HepG2 (cell line): ENCODE results near the gene OLFM1. TPM values are rescaled to one million over a fixed set of nuclear protein-coding genes. Genes with fewer than 3 reads are reported as not detected.

ENCODE experiments used
- ATAC-seq: fragments of 200-7000 bp; cut with Tn5 transposase; 3 replicates; pipeline ENCODE4 v1.9.1; 2020; ENCODE audit warnings: mild to moderate bottlenecking, moderate library complexity
- BruUV-seq: library from RNA; stranded (reverse); fragments of 400-500 nt; replicated peaks from 2 replicates; lab custom pipeline; 2021; lab: Mats Ljungman, UMichigan
- CTCF ChIA-PET: fragments of 300-600 bp; formaldehyde crosslinking; extraction: SDS; loops from one replicate; lab custom pipeline; 2021; ENCODE audit warnings: low total read pairs, inconsistent platforms, low intra/inter-chr PET ratio; lab: Yijun Ruan, JAX
- POLR2A ChIA-PET: fragments of 350-600 bp; sonication (Branson Sonifier 250); formaldehyde crosslinking; loops from one replicate; lab custom pipeline; 2020; ENCODE audit warnings: antibody characterized with exemption, inconsistent platforms; lab: Yijun Ruan, JAX
- DNase-seq: peaks from one replicate; pipeline ENCODE4 v3.0.0-alpha.2; 2015; ENCODE audit warnings: low spot score
- FAIRE-seq: peaks from 3 replicates; lab custom pipeline; 2011; peaks lifted over from hg19 to GRCh38; lab: Jason Lieb, UNC
- H2AFZ ChIP-seq: one replicate; pipeline ENCODE4 v1.6.1; 2011; ENCODE audit warnings: low read length, inconsistent platforms
- H3K27ac ChIP-seq: fragments of 300-600 bp; 3 replicates; pipeline ENCODE4 v1.8.0; 2011; ENCODE audit warnings: mixed run types, mild to moderate bottlenecking, mixed read lengths, low read length, inconsistent platforms; ENCODE audit not compliant: insufficient read depth; ENCODE audit errors: extremely low read length
- H3K27me3 ChIP-seq, 2 experiments: fragments of 200-600 bp in 1 of 2; 2 replicates in 1 of 2; 3 replicates in 1 of 2; pipeline versions ENCODE4 v1.6.0 to v1.8.0; 2011; ENCODE audit warnings: low read length in 2 of 2, mild to moderate bottlenecking in 2 of 2, moderate library complexity in 2 of 2, inconsistent platforms in 1 of 2; ENCODE audit not compliant: insufficient read depth in 2 of 2, control insufficient read depth in 1 of 2
- H3K36me3 ChIP-seq, 2 experiments: fragments of 200-600 bp in 1 of 2; replicated peaks in 1 of 2; 2 replicates in 1 of 2; 3 replicates in 1 of 2; pipeline versions ENCODE4 v1.5.1 to v1.8.0; 2011; ENCODE audit warnings: low read length in 2 of 2, inconsistent platforms in 1 of 2; ENCODE audit not compliant: insufficient read depth in 2 of 2, control insufficient read depth in 1 of 2
- H3K4me1 ChIP-seq: 2 replicates; pipeline ENCODE4 v1.5.1; 2012; ENCODE audit warnings: low read length, inconsistent platforms; ENCODE audit not compliant: insufficient read depth
- H3K4me2 ChIP-seq: 2 replicates; pipeline ENCODE4 v1.6.0; 2011; ENCODE audit warnings: low read depth, low read length, inconsistent platforms
- H3K4me3 ChIP-seq, 3 experiments: fragments of 200-600 bp in 1 of 3; sonication (generic), shearing (Covaris generic) in 1 of 3; replicated peaks in 1 of 3; 2 replicates each; pipeline ENCODE4 v1.5.1; 2011 to 2016; ENCODE audit warnings: low read length in 3 of 3, inconsistent platforms in 2 of 3, low read depth in 2 of 3, mild to moderate bottlenecking in 2 of 3, control low read depth in 1 of 3, mixed read lengths in 1 of 3; ENCODE audit not compliant: insufficient read depth in 1 of 3
- H3K79me2 ChIP-seq: one replicate; pipeline ENCODE4 v1.6.1; 2011; ENCODE audit warnings: low read length, inconsistent platforms; ENCODE audit not compliant: insufficient read depth
- H3K9ac ChIP-seq: 2 replicates; pipeline ENCODE4 v1.6.0; 2011; ENCODE audit warnings: mild to moderate bottlenecking, low read depth, low read length, inconsistent platforms; ENCODE audit not compliant: insufficient read depth
- H3K9me3 ChIP-seq: 2 replicates; pipeline ENCODE4 v1.5.1; 2012; ENCODE audit warnings: mild to moderate bottlenecking, low read length
- H4K20me1 ChIP-seq: 2 replicates; pipeline ENCODE4 v1.6.0; 2011; ENCODE audit warnings: inconsistent platforms, mild to moderate bottlenecking, low read length, moderate library complexity; ENCODE audit not compliant: insufficient read depth
- EZH2 ChIP-seq: conservative IDR thresholded peaks from 2 replicates; pipeline ENCODE4 v1.6.1; 2012; ENCODE audit warnings: mild to moderate bottlenecking, low read depth, low read length, moderate library complexity
- FIP1L1 ChIP-seq: fragments of 200-400 bp; formaldehyde crosslinking; IDR thresholded peaks from 2 replicates; pipeline ENCODE4 v1.6.1; 2018; ENCODE audit warnings: low read depth, mild to moderate bottlenecking, low read length, moderate library complexity, borderline replicate concordance; ENCODE audit not compliant: insufficient read depth
- JARID2 ChIP-seq: sonication (generic); formaldehyde crosslinking; IDR thresholded peaks from 2 replicates; pipeline ENCODE4 v1.8.1; 2023; ENCODE audit warnings: missing genetic modification reagents, inconsistent platforms; ENCODE audit not compliant: insufficient replicate concordance
- PLRG1 ChIP-seq: fragments of 450-650 bp; conservative IDR thresholded peaks from 2 replicates; pipeline ENCODE4 v1.6.1; 2016
- RELA ChIP-seq: sonication (generic); formaldehyde crosslinking; IDR thresholded peaks from 2 replicates; pipeline ENCODE4 v1.4.0; 2020; ENCODE audit warnings: missing genetic modification reagents
- THAP11 ChIP-seq: IDR thresholded peaks from 2 replicates; pipeline ENCODE4 v1.6.1; 2016; ENCODE audit warnings: missing biosample characterization, missing genetic modification reagents
- ZNF230 ChIP-seq: sonication (generic); formaldehyde crosslinking; IDR thresholded peaks from 2 replicates; pipeline ENCODE4 v1.4.0; 2020; ENCODE audit warnings: mild to moderate bottlenecking, missing genetic modification reagents
- ZNF878 ChIP-seq: sonication (generic); formaldehyde crosslinking; IDR thresholded peaks from 2 replicates; pipeline ENCODE4 v1.8.1; 2023; ENCODE audit warnings: mild to moderate bottlenecking, missing genetic modification reagents, moderate library complexity
- WGBS: methylation state at CpG from one replicate; pipeline ENCODE4 v1.1.6; 2017; ENCODE audit warnings: low lambda C conversion rate; 5-methylcytosine and 5-hydroxymethylcytosine counted together
- in situ Hi-C: cut with HindIII; loops from 2 replicates; pipeline ENCODE4 v1.10.0; 2017; ENCODE audit warnings: low pct_unique_long_range_greater_than_20kb; ENCODE audit not compliant: extremely low pct_ligation_motif_present
- intact Hi-C: fragments of 100-400 bp; cut with micrococcal nuclease; formaldehyde crosslinking; loops from one replicate; pipeline ENCODE4 v1.10.0; 2022; ENCODE audit not compliant: unreplicated experiment
- polyA plus RNA-seq, 8 experiments: library from polyadenylated mRNA; depleted of rRNA in 3 of 8; stranded (reverse) in 7 of 8; unstranded in 1 of 8; fragments of >200 nt; fragmentation: Illumina TruSeq in 4 of 8; extraction: Trizol in 4 of 8; gene quantifications; 2 replicates each; pipeline versions ENCODE4 v1.2.1 to v1.2.3, GENCODE V29; 2011 to 2016; ENCODE audit warnings: low read depth in 4 of 8, missing spikeins in 1 of 8, mixed read lengths in 1 of 8; ENCODE audit not compliant: insufficient read depth in 1 of 8
- total RNA-seq, 5 experiments: library from RNA; depleted of rRNA; stranded (reverse); fragments of >200 nt; fragmentation: Illumina TruSeq; extraction: Trizol; gene quantifications; 2 replicates each; pipeline ENCODE4 v1.2.3, GENCODE V29; 2016; ENCODE audit warnings: low read depth in 1 of 5
- TF ChIP-seq, protein P1 (sequence below): sonication (generic); formaldehyde crosslinking; conservative IDR thresholded peaks from 2 replicates; pipeline ENCODE4 v1.4.0; 2020; ENCODE audit warnings: missing genetic modification reagents
- TF ChIP-seq, protein P2 (sequence below): sonication (generic); formaldehyde crosslinking; IDR thresholded peaks from 2 replicates; pipeline ENCODE4 v1.5.1; 2020; ENCODE audit warnings: mild to moderate bottlenecking, missing genetic modification reagents, moderate library complexity
- TF ChIP-seq, protein P3 (sequence below): sonication (generic); formaldehyde crosslinking; IDR thresholded peaks from 2 replicates; pipeline ENCODE4 v1.5.0; 2020; ENCODE audit warnings: mild to moderate bottlenecking, missing genetic modification reagents, borderline replicate concordance

The OLFM1 gene
- total and polyA plus RNA-seq, 2 of the 13 experiments (the other 11 are each of a cell fraction or from before 2014, with no cell fraction given), result not detected

DNA sequence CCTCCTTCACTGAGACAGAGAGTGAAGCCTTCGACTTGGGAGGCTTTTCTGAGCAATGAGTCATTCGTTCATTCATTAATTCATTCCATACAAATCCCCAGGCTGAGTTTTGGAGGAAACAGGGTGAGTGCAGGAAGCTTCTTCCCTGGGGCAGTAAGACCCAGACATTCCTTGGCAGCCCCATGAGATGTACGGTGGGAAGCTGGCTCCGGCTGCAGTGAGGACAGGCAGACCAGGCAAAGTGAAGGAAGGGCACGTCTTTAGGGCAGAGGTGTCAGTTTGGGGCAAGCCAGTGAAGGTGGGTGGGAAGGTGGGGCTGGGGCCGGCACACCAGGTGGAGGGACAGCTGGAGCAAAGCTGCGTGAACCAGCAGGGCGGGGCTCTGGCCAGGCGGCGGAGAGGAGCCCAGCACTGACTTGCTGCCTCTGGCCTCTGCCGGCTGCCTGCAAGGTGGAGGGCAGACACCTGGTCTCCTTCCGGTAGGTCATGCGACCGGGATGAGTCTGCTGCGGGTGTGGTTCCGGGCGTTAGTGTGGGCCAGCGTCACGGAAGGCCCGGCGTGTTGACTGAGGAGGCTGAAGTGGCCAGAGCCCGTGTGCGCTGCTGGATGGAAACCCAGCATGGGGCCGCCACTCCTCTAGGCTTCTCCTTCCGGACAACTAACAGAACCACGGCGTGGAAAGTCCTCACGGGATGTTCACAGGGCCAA lies 16.6 kb downstream of the OLFM1 start:
- CTCF ChIA-PET, result no interaction called here
- POLR2A ChIA-PET, result no interaction called here
- WGBS, result 3% methylated on average over 10 of the region's 28 CpGs

DNA sequence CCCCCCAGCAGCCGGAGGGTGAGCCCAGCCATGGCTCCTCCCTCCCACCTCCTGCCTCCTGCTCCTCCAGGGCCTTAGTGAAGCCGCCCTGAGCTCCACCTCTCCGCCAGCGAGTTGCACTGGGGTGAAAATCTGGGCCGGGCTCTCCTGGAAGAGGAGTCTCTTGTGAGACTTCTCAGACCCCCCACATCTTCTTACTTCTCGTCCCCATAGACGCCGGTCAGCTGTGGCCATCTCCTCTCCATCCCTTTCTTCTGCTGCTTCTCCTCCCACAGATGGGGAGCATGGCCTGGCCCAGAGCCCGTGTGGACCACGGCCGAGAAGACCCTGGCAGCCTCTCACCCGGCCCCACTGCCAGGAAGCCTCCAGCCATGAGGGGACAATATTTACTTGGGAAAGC lies 17.3 kb downstream of the OLFM1 start:
- no peak overlapping the region for H3K9ac ChIP-seq
- no peak overlapping the region for H3K4me2 ChIP-seq
- H3K27me3 ChIP-seq, result peaks cover 18 to 88% of the 10 kb centered on the region in 2 experiments; a peak in 4 of 5 replicates
- no peak overlapping the region for H3K27ac ChIP-seq
- H3K4me3 ChIP-seq, result no peak overlapping the region
- no peaks in the 10 kb centered on the region for H3K36me3 ChIP-seq
- POLR2A ChIA-PET, result no interaction called here
- H3K4me1 ChIP-seq, result no peaks in the 10 kb centered on the region
- BruUV-seq, result no TSS peak
- DNase-seq (no peak), FAIRE-seq (no peak), ATAC-seq (no peak)
- 11% methylated on average over 11 of the region's 12 CpGs for WGBS
- CTCF ChIA-PET, result no interaction called here
- no peaks in the 10 kb centered on the region for H3K9me3 ChIP-seq
- intact Hi-C loops (no loop called here), in situ Hi-C loops (no loop called here)
- H4K20me1 ChIP-seq, result no peaks in the 10 kb centered on the region; the same call in 1 of the 2 replicates
- no peak overlapping the region for H2AFZ ChIP-seq
- TF ChIP-seq FIP1L1 (no peak), RELA (CRISPR knock-in tag) (no peak), ZNF878 (CRISPR knock-in tag) (no peak), THAP11 (CRISPR knock-in tag) (no peak), ZNF230 (CRISPR knock-in tag) (no peak), PLRG1 (no peak)
- TF ChIP-seq, protein P1, sequence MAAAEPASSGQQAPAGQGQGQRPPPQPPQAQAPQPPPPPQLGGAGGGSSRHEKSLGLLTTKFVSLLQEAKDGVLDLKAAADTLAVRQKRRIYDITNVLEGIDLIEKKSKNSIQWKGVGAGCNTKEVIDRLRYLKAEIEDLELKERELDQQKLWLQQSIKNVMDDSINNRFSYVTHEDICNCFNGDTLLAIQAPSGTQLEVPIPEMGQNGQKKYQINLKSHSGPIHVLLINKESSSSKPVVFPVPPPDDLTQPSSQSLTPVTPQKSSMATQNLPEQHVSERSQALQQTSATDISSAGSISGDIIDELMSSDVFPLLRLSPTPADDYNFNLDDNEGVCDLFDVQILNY (CRISPR knock-in tag), result no peak
- TF ChIP-seq, protein P2, sequence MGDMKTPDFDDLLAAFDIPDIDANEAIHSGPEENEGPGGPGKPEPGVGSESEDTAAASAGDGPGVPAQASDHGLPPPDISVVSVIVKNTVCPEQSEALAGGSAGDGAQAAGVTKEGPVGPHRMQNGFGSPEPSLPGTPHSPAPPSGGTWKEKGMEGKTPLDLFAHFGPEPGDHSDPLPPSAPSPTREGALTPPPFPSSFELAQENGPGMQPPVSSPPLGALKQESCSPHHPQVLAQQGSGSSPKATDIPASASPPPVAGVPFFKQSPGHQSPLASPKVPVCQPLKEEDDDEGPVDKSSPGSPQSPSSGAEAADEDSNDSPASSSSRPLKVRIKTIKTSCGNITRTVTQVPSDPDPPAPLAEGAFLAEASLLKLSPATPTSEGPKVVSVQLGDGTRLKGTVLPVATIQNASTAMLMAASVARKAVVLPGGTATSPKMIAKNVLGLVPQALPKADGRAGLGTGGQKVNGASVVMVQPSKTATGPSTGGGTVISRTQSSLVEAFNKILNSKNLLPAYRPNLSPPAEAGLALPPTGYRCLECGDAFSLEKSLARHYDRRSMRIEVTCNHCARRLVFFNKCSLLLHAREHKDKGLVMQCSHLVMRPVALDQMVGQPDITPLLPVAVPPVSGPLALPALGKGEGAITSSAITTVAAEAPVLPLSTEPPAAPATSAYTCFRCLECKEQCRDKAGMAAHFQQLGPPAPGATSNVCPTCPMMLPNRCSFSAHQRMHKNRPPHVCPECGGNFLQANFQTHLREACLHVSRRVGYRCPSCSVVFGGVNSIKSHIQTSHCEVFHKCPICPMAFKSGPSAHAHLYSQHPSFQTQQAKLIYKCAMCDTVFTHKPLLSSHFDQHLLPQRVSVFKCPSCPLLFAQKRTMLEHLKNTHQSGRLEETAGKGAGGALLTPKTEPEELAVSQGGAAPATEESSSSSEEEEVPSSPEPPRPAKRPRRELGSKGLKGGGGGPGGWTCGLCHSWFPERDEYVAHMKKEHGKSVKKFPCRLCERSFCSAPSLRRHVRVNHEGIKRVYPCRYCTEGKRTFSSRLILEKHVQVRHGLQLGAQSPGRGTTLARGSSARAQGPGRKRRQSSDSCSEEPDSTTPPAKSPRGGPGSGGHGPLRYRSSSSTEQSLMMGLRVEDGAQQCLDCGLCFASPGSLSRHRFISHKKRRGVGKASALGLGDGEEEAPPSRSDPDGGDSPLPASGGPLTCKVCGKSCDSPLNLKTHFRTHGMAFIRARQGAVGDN (CRISPR knock-in tag), result no peak
- TF ChIP-seq, protein P3, sequence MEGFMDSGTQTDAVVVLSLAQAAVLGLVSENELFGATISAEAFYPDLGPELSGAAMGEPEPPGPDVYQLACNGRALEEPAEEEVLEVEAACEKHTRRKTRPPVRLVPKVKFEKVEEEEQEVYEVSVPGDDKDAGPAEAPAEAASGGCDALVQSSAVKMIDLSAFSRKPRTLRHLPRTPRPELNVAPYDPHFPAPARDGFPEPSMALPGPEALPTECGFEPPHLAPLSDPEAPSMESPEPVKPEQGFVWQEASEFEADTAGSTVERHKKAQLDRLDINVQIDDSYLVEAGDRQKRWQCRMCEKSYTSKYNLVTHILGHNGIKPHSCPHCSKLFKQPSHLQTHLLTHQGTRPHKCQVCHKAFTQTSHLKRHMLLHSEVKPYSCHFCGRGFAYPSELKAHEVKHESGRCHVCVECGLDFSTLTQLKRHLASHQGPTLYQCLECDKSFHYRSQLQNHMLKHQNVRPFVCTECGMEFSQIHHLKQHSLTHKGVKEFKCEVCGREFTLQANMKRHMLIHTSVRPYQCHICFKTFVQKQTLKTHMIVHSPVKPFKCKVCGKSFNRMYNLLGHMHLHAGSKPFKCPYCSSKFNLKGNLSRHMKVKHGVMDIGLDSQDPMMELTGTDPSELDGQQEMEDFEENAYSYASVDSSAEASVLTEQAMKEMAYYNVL, result no peak
- no peaks in the 10 kb centered on the region for H3K79me2 ChIP-seq

More for the DNA sequence above, 16.6 kb downstream of the OLFM1 start:
- no peak overlapping the region for H3K4me2 ChIP-seq
- H3K9ac ChIP-seq, result no peak overlapping the region
- no peak overlapping the region for H2AFZ ChIP-seq
- no peaks in the 10 kb centered on the region for H3K36me3 ChIP-seq
- H3K9me3 ChIP-seq, result no peaks in the 10 kb centered on the region
- peaks cover 16 to 81% of the 10 kb centered on the region in 2 experiments; a peak in 4 of 5 replicates for H3K27me3 ChIP-seq
- no peak overlapping the region for H3K4me3 ChIP-seq
- in situ Hi-C loops (no loop called here), intact Hi-C loops (no loop called here)
- no peak overlapping the region for H3K27ac ChIP-seq
- ATAC-seq (no peak), FAIRE-seq (no peak), DNase-seq (no peak)
- H3K4me1 ChIP-seq, result no peaks in the 10 kb centered on the region
- TF ChIP-seq JARID2 (CRISPR knock-in tag) (no peak), EZH2 (0 out of 2 replicates have a peak, but pooled peaks have one; percentile 31)
- H3K79me2 ChIP-seq, result no peaks in the 10 kb centered on the region
- BruUV-seq, result no TSS peak
- no peaks in the 10 kb centered on the region for H4K20me1 ChIP-seq
